ENCODE results near the gene VOPP1. TPM values are rescaled to one million over a fixed set of nuclear protein-coding genes. Genes with fewer than 3 reads are reported as not detected.

The VOPP1 gene
- total RNA-seq, 2 donors from 2014 or later = 70.3 to 73.4 TPM

DNA sequence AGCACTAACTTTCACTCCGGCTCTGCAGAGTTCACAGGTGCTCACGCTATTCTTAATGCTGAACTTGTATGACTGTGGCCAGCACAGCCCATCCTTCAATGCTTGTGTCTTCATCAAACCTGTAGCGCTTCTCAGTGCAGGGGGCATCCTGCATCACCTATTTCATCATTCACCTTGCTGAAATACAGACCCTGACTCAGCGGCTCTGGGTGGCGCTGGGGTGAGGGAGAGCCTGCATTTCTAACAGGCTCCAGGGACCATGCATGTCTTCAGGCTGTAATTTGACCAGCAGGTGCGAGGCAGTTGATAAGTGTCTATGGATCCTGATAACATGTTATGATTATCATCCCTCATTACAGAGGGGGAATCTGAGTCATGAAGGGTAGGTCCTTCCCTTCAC is 89.3 kb downstream of the VOPP1 start:
- H3K9me3 ChIP-seq = no peaks in the 10 kb centered on the region
- no peaks in the 10 kb centered on the region for H3K4me1 ChIP-seq
- no peak for DNase-seq
- no peak overlapping the region for H3K27ac ChIP-seq
- intact Hi-C loops (cut with DNase I) = no loop called here
- no peak overlapping the region for H3K4me3 ChIP-seq
- H3K27me3 ChIP-seq = no peaks in the 10 kb centered on the region
- TF ChIP-seq, protein P1, sequence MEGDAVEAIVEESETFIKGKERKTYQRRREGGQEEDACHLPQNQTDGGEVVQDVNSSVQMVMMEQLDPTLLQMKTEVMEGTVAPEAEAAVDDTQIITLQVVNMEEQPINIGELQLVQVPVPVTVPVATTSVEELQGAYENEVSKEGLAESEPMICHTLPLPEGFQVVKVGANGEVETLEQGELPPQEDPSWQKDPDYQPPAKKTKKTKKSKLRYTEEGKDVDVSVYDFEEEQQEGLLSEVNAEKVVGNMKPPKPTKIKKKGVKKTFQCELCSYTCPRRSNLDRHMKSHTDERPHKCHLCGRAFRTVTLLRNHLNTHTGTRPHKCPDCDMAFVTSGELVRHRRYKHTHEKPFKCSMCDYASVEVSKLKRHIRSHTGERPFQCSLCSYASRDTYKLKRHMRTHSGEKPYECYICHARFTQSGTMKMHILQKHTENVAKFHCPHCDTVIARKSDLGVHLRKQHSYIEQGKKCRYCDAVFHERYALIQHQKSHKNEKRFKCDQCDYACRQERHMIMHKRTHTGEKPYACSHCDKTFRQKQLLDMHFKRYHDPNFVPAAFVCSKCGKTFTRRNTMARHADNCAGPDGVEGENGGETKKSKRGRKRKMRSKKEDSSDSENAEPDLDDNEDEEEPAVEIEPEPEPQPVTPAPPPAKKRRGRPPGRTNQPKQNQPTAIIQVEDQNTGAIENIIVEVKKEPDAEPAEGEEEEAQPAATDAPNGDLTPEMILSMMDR (IDR thresholded peaks at IDR 0.05) = no peak
- no peaks in the 10 kb centered on the region for H3K36me3 ChIP-seq
- H3K9ac ChIP-seq (ENCODE audit: low read depth in 2 of 2, low read length in 2 of 2) = no peak overlapping the region

DNA sequence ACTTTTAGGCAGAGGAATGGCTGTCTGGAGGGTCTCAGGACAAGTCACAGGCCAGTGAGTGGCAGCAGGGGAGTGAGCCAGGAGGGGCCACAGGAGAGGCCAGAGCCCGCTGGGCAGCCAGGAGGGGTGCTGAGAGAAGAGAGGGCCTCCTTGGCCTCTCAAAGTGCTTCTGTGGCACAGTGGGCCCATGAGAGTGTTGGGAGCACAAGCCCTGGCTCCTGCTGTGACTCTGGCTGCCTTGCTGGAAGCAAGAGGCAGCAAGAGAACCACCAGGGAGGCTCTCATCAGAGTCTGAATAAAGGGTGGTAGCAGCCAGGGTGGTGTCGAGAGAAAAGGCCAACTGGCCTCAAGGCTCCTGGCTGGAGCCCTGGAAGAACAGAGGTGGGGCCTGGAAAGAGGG is 91.1 kb downstream of the VOPP1 start:
- no peaks in the 10 kb centered on the region for H3K27me3 ChIP-seq
- TF ChIP-seq, protein P1 (IDR thresholded peaks at IDR 0.05) = no peak

DNA sequence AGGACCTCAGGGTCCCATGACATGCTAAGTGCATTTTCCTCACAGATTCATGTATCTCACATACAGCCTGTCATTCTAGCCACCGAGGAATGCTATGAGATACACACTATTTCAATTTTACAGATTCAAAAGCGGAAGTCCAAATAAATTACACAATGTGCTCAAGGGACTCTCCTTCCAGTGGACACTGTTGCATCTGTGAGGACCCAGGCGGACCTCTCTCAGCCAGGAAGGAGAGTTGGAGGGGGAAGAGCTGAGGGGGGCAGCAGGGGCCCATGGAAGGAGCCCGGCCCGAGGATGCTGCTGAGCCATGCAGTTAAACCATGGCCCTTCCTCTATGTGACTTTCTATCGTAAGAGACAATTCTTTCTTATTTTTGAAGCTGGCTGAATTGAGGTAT is 93.6 kb downstream of the VOPP1 start:
- no peaks in the 10 kb centered on the region for H3K27me3 ChIP-seq

More for the DNA sequence above, 91.1 kb downstream of the VOPP1 start:
- Histone ChIP-seq H3K27ac (no peak overlapping the region), H3K4me1 (no peaks in the 10 kb centered on the region), H3K4me3 (no peak overlapping the region), H3K9me3 (no peaks in the 10 kb centered on the region), H3K9ac (ENCODE audit: low read depth in 2 of 2, low read length in 2 of 2) (no peak overlapping the region), H3K36me3 (no peaks in the 10 kb centered on the region)
- intact Hi-C loops (cut with DNase I) = no loop called here
- DNase-seq = peak; percentile 9

DNA sequence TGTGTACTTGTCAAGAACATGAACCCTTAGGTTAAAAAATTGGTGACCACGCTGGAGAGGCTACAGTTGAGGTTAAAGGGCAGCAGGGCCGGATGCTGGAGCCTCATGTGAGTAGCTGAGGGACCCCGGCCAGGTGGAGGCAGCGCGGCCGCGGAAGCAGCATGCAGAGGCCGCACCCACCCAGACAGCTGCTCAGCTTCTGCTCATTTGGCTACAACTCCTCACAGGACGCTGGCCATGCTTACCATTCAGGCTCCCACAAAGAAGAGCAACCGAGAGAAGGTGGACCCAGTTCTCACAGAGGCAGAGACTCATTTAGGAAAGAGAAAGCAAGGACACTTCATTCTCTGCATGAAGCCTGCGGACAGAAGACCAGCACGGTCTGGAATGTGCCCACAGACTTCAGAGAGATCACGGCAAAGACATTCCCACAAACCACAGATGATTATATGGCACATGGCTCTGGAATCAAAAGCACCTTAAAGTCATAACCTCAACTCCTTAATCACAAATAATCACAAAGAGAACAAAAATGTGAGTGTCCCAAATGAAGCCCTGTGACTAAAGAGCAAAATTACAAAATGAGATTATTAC is 94.4 kb downstream of the VOPP1 start:
- intact Hi-C loops (cut with DNase I) = no loop called here
- peak; percentile 3 for DNase-seq
- Histone ChIP-seq H3K27me3 (no peaks in the 10 kb centered on the region), H3K27ac (no peak overlapping the region), H3K4me1 (no peaks in the 10 kb centered on the region), H3K4me3 (no peak overlapping the region), H3K9ac (ENCODE audit: low read depth in 2 of 2, low read length in 2 of 2) (no peak overlapping the region), H3K9me3 (no peaks in the 10 kb centered on the region), H3K36me3 (no peaks in the 10 kb centered on the region)
- TF ChIP-seq, protein P1 (IDR thresholded peaks at IDR 0.05) = no peak

More for the DNA sequence above, 93.6 kb downstream of the VOPP1 start:
- H3K9me3 ChIP-seq = no peaks in the 10 kb centered on the region
- H3K4me1 ChIP-seq = no peaks in the 10 kb centered on the region
- H3K9ac ChIP-seq (ENCODE audit: low read depth in 2 of 2, low read length in 2 of 2) = no peak overlapping the region
- H3K4me3 ChIP-seq = no peak overlapping the region
- no peaks in the 10 kb centered on the region for H3K36me3 ChIP-seq
- TF ChIP-seq, protein P1 (IDR thresholded peaks at IDR 0.05) = no peak
- intact Hi-C loops (cut with DNase I) = no loop called here
- peak; percentile 11 for DNase-seq
- no peak overlapping the region for H3K27ac ChIP-seq

DNA sequence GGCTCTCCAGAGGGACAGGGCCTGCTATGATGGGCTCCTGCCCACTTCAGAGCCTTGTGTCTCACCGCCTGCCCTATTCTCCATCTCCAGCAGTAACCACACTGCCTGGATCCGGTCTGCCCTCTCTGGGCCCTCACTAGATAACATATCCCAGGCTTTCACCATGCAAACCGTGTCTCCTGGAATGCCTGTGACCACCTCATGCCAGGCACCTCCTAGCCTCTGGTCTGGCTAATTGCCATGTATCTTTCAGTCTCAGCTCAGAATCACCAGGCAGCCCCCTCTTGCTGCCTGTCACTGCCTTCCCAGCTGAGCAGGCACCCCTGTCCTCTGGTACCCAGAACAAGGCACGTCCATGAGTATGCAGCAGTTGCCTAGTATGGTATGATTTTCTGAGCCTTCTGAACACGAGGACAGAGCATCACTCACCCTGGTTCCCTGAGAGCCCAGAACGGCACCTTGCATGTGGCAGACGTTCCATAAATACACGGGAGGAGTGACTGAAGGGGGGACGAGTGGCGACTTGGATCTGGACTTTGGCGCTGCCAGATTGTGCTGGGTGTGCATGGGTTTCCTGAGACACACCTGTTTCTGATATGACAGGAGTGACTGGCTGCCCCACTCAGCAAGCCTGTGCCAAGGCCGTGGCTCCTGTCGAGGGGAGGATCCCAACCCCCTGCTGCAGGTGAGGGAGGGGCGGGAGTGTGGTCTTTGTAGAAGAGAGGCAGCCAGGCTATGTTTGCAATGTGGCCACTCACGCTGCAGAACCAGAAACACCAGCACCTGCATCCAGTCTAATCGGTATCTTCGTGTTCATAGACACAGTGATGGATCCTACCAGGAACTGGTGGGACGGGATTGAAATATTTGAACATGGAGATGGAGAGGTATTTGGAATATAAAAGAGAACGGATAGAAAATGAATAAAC is 95.2 kb downstream of the VOPP1 start:
- Histone ChIP-seq H3K9me3 (no peaks in the 10 kb centered on the region), H3K27me3 (no peaks in the 10 kb centered on the region), H3K27ac (no peak overlapping the region), H3K4me3 (no peak overlapping the region), H3K4me1 (no peaks in the 10 kb centered on the region), H3K36me3 (no peaks in the 10 kb centered on the region), H3K9ac (ENCODE audit: low read depth in 2 of 2, low read length in 2 of 2) (peak overlapping the region in 1 of 2 donors; percentile 3)
- peak; percentile 9 for DNase-seq
- TF ChIP-seq, protein P1 (IDR thresholded peaks at IDR 0.05) = no peak
- intact Hi-C loops (cut with DNase I) = no loop called here
